NCI-H82 treated with DMSO at 0.1 percent for 48 hours (cell line): Measurements from ENCODE around the gene CUTC.
"Not testable (repeated sequence)": the region's sequence is repeated elsewhere in the genome, so short reads cannot be mapped to it uniquely, and the experiment has no call there.

Experiments used
- DNase-seq: peaks from one replicate; lab custom pipeline; 2025; ENCODE audit not compliant: unreplicated experiment; lab: John Stamatoyannopoulos, UW

Gene CUTC

GRCh38 chr10:99742254-99742653, 10.2 kb downstream of the CUTC start:
- DNase-seq: no peak

- DNase-seq: no peak
These were observed 10.7 kb downstream of the CUTC start for GRCh38 chr10:99742701-99743100.

GRCh38 chr10:99743841-99744240, 11.8 kb downstream of the CUTC start:
- DNase-seq: no peak

- DNase-seq: not testable (repeated sequence)
These were observed 14.1 kb downstream of the CUTC start for GRCh38 chr10:99746166-99746565.

- no peak for DNase-seq
These were observed 16.9 kb downstream of the CUTC start for GRCh38 chr10:99748823-99749451.

DNA sequence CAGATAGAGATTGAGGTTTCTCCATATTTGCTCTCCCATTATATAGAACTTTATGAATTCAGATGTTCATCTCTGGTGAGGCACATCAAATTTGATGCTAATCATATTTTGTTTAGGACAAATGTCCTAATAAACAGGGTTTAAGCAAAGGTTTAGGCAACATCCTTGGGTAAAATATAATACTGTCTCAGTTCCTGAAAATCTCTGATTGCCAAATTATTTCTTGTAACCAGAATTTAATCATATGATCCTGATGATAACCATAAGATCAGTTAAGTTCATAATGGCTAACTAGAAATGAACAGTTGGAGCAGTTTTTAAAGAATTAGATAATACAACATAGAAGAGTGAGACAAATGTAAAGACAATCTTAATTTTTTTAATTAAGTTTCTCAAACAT, 18.6 kb downstream of the CUTC start:
- no peak for DNase-seq

DNA sequence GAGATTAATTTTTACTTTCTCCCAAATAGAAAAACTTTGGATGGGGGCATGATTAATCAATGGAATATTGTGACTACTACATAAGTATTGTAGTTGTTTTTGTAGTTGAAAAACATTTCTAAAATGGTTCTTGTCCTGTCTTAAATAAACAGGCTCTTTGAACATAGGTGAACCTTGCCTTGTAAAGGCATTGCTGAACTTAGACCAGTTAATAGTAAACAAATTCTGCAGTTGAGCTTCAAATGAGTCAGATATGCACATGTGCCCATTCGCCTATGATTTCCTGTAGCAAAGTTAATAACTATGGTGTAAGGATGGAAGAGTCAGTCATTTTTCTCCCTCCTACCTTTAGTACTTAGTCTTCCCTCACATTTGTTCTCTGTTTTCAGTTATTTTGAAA, 22.6 kb downstream of the CUTC start:
- no peak for DNase-seq

GRCh38 chr10:99756159-99756558, 24.1 kb downstream of the CUTC start:
- DNase-seq: no peak

- no peak for DNase-seq
These were observed 26.3 kb downstream of the CUTC start for GRCh38 chr10:99758211-99758891.

- no peak for DNase-seq
These were observed 28.3 kb downstream of the CUTC start for GRCh38 chr10:99760321-99760720.

- no peak for DNase-seq
These were observed 29.3 kb downstream of the CUTC start for GRCh38 chr10:99761365-99761764.

DNA sequence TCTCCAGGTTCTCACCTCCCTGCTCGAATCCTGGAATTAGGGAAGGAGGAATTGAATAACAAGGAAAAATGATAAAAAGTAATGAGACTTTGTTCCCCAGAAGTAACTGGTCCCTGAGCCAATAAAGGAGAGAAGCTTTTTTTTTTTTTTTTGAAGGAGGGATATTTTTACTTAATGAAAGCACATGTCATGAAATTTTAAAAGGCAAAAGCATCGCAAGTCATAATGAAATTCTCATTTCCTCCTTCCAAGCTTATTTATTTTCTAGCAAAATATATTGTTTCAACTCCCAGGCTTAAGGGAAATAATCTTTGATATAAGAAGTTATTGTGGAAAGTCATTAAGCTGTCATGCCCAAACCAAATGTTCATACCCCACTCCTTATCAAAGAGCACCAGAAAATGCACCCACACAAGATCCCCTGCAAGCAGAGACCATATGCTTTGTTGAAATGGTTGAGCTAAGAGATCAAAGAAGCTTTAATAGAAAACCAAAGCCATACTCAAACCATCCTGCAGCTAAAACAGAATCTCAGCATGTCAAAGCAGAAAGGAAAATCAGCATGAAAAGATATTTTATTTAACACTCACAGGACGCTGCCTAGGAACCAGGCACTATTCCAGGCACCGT, 33.8 kb downstream of the CUTC start:
- DNase-seq: no peak

- DNase-seq: no peak
These were observed 34.3 kb downstream of the CUTC start for GRCh38 chr10:99766302-99766681.

GRCh38 chr10:99767901-99768300, 35.9 kb downstream of the CUTC start:
- DNase-seq: no peak

- DNase-seq: no peak
These were observed 36.5 kb downstream of the CUTC start for GRCh38 chr10:99768556-99768955.

- no peak for DNase-seq
These were observed 37.7 kb downstream of the CUTC start for GRCh38 chr10:99769706-99770105.

GRCh38 chr10:99770408-99771045, 38.5 kb downstream of the CUTC start:
- DNase-seq: no peak

DNA sequence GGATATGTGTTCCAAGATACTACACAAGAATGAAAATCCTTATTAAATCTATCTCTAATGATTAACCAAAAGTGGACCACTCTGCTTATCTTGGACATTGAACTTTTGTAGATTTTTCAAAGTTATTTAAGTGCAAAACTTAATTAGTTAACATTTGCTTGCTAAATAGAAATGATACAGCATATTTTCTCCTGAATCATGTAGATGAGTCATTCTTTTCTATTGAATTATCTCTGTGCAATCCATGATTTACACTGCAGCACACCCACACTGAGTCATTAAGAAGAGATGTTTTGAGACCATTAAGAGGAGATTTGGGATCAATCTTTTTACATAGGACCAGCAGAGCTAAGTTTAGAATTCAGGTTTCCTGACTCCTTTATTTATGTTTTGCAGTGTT, 43.8 kb downstream of the CUTC start:
- DNase-seq: no peak

DNA sequence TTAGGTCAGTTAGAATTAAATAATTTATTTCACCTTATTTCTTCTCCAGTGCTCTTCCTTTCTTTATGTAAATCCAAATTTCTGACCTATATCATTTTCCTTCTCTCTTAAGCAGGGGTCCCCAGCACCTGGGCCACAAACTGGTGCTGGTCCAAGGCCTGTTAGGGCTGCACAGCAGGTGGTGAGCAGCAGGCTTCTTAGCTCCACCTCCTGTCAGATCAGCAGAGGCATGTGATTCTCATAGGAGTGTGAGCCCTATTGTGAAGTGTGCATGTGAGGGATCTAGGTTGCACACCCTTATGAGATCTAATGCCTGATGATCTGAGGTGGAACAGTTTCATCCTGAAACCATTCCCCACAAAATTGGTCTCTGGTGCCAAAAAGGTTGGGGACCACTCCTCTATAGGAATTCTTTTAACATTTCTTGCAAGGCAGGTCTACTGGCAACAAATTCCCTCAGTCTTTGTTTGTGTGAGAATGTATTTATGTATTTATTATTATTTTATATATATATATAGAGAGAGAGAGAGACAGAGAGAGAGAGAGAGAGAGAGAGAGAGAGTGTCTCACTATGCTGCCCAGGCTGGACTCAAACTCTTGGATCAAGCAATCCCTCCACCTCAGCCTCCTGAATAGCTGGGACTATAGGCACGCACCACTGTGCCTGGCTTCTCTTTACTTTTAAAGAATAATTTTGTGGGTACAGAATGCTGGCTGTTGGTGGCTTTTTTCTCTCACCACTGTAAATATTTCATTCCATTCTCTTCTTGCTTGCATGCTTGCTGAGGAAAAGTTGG, 46.1 kb downstream of the CUTC start:
- DNase-seq: no peak

DNA sequence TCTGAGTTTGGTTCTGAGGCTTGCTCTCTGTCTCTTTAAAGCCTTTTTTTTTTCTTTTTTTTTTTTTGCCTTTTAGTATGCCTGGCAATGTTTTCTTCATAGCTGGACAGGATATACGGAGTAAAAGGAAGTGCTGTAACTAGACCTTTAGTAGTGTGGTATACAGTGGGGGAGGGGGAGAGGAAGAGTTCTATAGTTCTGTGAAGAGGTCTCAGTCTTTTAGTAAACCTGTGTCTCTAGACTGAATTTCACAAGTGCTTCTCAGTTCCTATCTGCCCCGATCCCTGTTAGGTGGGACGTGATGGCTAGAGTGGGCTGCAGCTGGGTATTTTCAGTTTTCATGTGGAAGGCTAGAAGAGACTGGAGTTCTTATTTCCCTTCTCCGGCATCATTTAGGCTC, 47.3 kb downstream of the CUTC start:
- DNase-seq: no peak

DNA sequence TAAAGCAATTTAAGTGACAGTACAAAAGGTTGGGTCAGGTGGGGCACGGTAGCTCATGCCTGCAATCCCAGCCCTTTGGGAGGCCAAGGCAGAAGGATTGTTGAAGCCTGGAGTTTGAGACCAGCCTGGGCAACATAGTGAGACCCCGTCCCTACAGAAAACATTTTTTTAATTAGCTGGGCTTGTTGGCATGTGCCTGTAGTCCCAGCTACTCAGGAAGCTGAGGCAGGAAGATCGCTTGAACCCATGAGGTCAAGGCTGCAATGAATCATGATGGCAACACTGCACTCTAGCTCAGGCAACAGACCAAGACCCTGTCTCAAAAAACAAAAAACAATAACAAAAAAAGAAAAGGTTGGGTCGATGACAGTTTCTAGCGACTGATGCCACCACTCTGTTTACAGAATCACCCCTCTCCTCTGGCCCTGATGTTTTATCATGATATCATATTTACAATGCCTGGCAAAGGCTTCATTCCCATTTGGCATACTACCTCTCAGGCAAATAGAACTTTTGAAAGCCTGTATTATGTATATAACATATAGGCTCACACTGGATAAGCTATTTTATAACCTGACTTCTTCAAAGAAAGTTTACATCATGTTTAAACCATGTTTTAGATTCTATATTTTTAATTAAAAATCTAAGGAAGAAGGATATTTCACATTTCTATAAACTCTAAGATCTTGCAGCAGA, 49.8 kb downstream of the CUTC start:
- DNase-seq: no peak
